Prostate gland (tissue), 2 donors: Measurements from ENCODE around the gene PIGU.

Source experiments
- CTCF ChIP-seq, 4 experiments: fragments of 200-600 bp in 2 of 4; fragments of 450-650 bp in 2 of 4; sonication (generic) in 2 of 4; IDR thresholded peaks; 1 replicate in 3 of 4; 2 replicates in 1 of 4; pipeline ENCODE4 v1.5.1; 2016 to 2019; ENCODE audit warnings: antibody characterized with exemption in 4 of 4, mild to moderate bottlenecking in 2 of 4, moderate library complexity in 2 of 4
- POLR2A ChIP-seq: fragments of 450-650 bp; IDR thresholded peaks from one replicate; pipeline ENCODE4 v1.6.1; 2016; ENCODE audit warnings: antibody characterized with exemption, mild to moderate bottlenecking

GRCh38 chr20:34540596-34541263, 136.2 kb downstream of the PIGU start:
- no peak for TF ChIP-seq CTCF (IDR thresholded peaks at IDR 0.05)
- no peak for TF ChIP-seq POLR2A
